GM19438 (cell line): Measurements from ENCODE around the gene DDX42.
"Not testable (repeated sequence)": the region's sequence is repeated elsewhere in the genome, so short reads cannot be mapped to it uniquely, and the experiment has no call there.

Source experiments
- ATAC-seq: cut with Tn5 transposase; IDR thresholded peaks from one replicate; pipeline ENCODE4 v1.9.1; 2021; ENCODE audit warnings: low read depth; ENCODE audit not compliant: unreplicated experiment

The DDX42 gene

DNA sequence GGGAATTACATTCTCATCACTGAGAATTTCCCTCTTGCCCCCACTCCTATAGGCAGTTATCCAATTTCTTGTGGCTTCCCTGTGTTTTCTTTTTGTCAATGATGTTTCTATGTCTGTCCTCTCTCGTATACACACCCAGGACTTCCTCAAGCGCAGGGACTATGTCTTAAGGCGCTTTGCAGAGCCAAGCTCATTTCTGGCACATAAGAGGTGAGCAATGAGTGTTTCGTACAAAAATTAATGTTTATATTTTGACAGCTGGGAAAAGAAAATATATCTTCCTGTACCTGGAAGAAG lies 947 bp downstream of the DDX42 start:
- ATAC-seq: no peak

DNA sequence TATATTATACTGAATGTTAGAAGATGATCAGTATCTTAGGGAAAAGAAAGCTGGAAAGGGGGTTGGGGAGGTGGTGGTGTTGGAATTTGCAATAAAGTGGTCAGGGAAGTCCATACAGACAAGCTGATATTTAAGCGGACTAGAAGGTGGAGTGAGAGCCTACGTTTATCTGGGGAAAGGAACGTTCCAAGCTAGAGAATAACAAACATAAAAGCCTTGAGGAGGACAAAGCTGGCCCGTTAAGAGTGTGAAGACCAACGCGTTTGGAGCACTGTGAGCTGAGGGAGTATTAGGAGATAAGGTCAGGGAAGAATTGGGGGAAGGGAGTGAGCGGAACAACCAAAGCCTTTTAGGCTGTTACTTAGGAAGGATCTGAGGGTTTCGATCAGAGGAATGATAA lies 1.4 kb downstream of the DDX42 start:
- no peak for ATAC-seq

DNA sequence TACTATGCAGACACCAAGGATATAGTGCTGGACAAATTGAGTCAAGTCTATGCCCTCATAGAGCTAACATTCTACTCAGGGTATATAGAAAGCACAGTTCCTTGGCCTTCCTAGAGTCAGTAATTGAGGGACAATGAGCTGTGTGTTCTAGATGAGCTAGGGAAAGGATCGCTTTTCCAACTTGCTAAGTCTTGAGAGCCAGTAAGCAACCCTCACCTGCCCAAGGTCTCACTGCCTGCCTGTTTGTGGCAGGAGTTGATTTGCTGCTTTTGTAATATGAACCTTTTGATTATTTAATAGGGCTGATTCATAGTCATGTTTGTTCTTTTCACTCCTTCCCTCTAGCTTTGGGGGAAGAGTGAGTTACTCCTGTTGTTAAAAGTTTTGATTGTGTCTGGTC lies 6.5 kb downstream of the DDX42 start:
- no peak for ATAC-seq

DNA sequence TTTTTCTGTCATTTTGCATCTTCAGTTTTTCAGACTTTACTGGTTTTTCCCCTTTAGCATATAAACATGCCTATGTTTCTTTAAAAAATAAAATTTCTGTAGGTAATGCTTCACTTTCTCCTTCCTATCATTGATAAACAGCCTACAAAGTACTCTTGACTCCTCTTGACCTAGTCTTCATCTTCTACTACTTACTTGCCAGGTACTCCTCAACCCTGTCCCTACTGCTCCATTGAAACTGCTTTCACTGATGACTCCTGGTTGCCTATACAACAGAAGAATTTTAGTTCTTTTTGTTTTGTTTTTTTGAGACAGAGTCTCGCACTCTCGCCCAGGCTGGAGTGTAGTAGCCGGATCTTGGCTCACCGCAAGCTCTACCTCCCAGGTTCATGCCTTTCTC lies 7.0 kb downstream of the DDX42 start:
- no peak for ATAC-seq

DNA sequence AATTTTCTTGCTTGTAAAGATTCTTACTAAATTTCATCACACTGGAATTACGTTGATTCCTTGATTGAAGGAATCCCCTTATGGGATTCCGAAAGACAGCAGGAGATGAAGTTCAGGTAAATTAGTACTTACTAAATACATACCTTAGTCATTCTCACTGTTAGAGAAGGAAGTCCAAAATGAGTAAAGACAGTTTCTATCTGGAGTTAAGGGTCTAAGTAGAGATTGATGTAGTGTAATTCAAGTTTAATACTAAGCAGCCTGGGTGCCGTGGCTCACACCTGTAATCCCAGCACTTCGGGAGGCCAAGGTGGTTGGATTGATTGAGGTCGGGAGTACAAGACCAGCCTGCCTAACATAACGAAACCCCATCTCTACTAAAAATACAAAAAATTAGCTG lies 9.6 kb downstream of the DDX42 start:
- no peak for ATAC-seq

DNA sequence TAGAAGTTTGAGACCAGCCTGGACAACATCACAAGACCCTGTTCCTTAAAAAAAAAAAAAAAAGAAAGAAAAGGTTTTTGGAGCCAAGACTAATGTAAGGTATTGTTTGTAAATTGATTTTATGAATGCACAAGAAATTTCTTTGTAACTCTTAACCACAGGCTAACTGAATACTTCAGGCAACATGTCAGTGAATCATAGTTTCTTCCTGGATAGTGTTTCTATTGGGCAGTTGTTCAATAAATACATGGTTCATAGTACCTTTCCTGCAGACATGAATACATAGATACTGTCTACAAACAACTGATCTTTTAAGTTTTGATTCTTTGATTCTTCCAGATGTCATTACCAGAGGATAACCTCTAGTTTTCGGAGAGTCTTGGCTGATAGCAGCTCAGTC lies 11.6 kb downstream of the DDX42 start:
- ATAC-seq: no peak

DNA sequence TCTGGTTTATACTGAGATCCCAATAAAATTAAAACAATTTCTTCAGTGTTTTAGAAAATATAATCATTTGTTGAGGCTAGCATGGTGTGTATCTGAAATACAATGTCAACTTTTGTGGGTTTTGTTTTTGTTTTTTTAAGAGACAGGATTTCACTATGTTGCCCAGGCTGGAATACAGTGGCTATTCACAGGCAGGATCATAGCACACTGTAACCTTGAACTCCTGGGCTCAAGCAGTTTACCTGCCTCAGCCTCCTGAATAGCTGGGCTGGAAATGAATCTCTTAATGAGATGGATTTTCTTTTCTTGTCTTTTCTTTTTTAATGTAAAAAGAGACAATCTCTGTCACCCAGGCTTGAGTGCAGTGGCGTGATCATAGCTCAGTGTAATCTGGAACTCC lies 12.1 kb downstream of the DDX42 start:
- no peak for ATAC-seq

DNA sequence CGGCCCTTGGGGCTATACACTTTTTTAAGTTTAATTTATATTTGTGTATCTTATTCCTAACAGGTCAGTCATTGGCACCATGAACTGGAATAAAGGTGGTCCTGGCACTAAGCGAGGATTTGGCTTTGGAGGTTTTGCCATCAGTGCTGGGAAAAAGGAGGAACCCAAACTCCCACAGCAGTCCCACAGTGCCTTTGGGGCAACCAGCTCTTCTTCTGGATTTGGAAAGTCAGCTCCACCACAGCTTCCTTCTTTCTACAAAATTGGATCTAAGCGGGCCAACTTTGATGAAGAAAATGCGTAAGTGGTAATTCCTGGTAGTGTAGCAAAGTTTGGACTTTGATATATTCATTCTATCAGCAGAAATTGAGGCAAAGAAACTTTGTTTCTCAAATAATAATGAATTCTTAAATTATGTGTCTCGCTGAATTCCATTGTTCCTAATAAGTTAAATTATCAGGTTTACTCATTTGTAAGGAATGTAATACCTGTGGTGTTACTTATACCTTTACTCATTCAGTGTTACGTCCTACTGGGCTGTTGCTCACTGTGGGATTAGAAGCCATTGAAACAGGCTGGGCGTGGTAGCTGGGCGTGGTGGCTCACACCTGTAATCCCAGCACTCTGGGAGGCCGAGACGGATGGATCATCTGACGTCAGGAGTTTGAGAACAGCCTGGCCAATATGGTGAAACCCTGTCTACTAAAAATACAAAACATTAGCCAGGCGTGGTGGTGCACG lies 13.2 kb downstream of the DDX42 start:
- no peak for ATAC-seq

DNA sequence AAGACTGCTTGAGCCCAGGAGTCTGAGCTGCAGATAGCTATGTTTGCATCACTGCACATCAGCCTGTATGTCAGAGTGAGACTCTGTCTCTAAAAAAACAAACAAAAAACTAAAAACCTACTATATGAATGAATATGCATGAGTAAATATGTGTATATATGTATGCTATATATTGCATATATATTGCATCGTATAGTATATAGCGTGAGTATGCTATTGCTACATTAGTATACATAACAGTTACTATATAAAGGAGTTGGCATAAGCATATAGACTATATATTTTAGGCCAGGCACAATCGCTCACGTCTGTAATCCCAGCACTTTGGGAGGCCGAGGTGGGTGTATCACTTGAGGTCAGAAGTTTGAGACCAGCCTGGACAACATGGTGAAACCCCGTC lies 16.1 kb downstream of the DDX42 start:
- ATAC-seq: no peak

DNA sequence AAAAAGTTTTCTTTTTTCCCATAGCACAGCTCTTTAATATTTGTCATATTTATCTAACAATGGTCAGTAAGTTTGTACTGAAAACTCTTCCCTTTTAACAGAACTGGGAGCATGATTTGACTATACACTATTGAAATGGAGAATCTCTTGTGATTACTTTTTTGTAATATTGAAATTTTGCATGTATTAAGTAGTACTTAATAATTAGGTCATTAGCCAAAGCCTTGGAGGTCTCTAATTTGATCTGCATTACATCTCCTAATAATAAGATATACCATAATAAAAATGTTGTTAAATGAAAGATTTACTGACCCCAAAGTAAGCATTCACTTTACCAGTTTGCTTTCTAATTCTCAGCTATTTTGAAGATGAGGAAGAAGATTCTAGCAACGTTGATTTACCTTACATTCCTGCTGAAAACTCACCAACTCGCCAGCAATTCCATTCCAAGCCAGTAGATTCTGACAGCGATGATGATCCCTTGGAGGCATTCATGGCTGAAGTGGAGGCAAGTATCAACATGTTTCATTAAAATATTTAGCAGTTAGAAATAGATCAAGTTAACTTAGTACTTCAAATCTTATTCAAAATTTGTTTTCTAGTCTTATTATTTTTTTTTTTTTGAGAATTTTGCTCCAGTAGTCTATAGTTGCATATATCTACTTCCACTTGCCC lies 18.2 kb downstream of the DDX42 start:
- no peak for ATAC-seq

DNA sequence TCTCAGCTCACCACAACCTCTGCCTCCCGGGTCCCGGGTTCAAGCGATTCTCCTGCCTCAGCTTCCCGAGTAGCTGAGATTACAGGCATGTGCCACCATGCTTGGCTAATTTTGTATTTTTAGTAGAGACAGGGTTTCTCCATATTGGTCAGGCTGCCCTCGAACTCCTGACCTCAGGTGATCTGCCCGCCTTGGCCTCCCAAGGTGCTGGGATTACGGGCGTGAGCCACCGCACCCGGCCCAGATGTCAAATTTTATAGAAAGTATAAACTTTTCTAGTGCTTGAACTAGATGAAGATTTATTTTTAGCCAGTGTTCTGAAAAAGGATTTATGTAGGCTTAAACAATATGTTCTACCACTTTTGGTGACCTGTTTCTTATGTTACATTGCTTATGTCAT lies 22.4 kb downstream of the DDX42 start:
- ATAC-seq: not testable (repeated sequence)

DNA sequence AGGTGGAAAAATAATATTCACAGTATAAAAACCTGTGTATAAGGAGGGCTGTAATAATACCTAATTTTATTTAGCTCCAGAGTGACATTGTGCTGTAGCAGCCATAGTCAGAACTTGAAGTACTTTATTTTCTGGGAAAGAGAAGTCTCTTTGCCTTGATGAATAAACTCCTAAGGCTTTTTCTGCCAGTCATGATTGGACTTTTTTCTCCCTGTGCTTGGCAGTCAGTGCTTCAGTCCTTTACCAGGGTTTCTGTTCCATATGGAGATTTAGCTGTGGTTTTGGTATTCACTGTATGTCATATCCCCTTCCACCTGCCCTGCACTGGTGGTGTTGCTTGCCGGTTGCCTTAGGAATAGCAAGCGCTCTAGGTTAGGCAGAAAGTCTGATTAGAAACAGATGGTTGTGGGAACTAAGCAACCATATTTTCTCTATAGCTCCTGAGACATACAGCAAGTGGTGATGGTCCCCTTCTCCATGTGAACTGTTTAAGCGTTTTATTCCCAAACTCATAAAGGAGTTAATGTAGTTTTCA lies 24.7 kb downstream of the DDX42 start:
- ATAC-seq: no peak

DNA sequence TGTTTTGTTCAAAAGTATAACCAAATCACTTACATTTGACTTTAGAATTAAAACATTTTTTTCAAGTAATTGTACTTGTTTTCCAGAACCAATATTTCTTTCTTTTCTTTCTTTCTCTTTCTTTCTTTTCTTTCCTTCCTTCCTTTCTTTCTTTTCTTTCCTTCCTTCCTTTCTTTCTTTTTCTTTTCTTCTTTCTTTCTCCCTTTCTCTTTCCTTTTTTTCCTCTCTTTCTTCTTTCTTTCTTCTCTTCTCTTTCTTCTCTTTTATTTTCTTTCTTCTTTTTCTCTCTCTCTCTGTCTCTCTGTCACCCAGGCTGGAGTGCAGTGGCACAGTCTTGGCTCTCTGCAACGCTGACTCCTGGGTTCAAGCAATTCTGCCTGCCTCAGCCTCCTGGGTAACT lies 26.8 kb downstream of the DDX42 start:
- ATAC-seq: no peak

DNA sequence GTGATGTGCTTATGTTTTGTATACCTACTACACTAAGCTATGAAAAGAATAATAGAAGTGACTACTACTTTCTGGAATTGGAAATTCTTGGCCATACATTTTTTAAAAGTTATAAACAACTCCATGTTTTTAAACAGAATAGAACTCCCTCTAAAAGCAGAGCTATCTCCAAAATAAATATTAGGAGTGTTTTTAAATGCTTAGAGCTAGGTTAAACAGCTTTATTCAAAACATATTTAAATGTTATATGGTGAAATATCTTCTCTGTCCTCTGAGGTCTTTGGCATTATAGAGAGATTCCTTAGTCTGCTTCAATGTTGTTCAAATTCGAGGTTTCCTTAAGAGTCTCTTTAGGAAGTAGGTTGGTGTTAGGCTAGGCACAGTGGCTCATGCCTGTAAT lies 30.4 kb downstream of the DDX42 start:
- no peak for ATAC-seq

DNA sequence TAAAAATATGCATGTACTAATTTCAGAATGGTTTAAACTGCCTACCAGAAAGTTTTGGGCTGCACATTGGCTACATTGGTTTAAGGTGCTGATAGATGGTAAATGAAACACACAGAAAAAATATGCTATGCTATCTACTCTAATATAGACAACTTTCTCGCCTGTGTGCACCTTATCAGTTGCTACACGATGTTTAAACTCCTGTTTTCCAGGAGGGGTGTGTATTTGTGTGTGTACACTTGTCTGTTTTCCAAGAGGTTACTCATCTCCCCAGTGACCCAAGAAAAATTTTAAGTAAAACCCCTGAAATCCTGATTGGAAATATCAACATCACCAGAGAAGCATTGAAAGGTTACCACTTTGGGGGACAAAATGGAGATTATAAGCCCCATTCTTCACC lies 31.6 kb downstream of the DDX42 start:
- ATAC-seq: no peak

DNA sequence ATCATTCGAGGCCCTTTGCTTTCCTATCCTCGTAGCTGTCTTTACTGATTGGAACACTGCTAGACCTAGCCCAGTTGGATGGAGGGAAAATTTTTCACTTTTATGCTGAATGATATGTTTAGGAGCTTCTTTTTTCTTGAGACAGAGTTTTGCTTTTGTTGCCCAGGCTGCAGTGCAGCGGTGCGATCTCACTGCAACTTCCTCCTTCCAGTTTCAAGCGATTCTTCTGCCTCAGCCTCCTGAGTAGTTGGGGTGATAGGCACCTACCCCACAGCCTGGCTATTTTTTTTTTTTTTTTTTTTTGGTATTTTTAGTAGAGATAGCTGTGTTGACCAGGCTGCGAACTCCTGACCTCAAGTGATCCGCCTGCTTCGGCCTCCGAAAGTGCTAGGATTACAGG lies 36.0 kb downstream of the DDX42 start:
- ATAC-seq: no peak

DNA sequence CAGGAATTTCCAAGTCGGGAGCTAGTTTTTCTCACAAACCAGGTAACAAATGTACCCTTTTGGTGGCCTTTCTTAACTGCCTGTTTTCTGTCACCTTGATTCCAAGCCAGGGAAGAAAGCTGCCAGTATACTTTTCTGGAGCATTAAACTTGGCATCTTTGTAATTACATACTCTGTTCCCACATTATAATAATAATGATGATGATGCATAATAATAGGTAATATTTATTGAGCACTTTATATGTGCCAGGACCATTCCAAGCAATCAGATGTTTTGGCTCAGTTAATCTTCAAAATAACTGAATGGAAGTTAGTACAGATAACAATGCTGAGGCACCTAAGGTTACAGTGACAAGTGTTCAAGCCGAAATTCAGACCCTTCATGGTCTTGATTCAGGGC lies 42.2 kb downstream of the DDX42 start:
- ATAC-seq: no peak

DNA sequence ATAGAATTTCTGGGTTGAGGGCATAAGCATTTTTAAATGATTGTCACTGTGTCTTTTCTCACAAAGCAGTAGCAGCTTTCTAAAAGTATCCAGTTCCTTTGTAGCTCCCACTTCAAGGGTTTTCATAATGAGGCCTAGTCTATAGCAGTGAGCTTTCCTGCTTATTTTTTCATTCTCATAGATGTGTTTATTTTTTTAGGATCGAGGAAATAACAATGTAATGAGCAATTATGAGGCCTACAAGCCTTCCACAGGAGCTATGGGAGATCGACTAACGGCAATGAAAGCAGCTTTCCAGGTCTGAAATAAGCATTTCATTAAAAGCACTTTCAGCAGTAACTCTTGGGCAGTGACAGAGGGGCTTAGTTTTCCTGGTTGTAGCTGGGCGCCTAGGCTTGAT lies 42.7 kb downstream of the DDX42 start:
- ATAC-seq: no peak

DNA sequence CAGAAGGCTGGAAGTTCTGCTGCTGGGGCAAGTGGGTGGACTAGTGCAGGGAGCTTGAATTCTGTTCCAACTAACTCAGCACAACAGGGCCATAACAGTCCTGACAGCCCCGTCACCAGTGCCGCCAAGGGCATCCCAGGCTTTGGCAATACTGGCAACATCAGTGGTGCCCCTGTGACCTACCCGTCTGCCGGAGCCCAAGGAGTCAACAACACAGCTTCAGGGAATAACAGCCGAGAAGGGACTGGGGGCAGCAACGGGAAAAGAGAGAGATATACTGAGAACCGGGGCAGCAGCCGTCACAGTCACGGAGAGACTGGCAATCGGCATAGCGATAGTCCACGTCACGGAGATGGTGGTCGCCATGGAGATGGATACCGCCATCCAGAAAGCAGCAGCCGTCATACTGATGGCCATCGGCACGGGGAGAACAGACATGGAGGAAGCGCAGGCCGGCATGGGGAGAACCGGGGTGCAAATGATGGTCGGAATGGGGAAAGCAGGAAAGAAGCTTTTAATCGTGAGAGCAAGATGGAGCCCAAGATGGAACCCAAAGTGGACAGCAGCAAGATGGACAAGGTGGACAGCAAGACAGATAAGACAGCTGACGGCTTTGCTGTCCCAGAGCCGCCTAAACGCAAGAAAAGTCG lies 43.9 kb downstream of the DDX42 start:
- ATAC-seq: no peak

DNA sequence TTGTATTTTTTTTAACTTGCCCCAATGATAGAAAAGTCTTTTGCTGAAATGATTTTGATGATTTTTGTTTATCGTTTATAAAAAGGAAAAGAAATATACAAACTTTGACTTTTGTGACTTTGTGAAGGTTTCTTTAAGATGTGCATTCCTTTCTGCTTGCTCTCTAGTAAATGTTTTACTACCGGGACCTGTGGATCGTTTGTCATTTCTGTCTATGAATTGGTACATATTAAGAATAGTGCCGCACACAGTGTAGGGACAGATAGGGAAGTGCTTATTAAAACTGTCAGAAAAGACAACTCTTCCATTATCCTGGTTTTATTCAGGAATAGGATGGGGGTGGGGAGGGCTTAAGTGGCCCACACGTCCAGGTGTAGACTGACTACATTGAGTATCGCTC lies 45.2 kb downstream of the DDX42 start:
- ATAC-seq: no peak

DNA sequence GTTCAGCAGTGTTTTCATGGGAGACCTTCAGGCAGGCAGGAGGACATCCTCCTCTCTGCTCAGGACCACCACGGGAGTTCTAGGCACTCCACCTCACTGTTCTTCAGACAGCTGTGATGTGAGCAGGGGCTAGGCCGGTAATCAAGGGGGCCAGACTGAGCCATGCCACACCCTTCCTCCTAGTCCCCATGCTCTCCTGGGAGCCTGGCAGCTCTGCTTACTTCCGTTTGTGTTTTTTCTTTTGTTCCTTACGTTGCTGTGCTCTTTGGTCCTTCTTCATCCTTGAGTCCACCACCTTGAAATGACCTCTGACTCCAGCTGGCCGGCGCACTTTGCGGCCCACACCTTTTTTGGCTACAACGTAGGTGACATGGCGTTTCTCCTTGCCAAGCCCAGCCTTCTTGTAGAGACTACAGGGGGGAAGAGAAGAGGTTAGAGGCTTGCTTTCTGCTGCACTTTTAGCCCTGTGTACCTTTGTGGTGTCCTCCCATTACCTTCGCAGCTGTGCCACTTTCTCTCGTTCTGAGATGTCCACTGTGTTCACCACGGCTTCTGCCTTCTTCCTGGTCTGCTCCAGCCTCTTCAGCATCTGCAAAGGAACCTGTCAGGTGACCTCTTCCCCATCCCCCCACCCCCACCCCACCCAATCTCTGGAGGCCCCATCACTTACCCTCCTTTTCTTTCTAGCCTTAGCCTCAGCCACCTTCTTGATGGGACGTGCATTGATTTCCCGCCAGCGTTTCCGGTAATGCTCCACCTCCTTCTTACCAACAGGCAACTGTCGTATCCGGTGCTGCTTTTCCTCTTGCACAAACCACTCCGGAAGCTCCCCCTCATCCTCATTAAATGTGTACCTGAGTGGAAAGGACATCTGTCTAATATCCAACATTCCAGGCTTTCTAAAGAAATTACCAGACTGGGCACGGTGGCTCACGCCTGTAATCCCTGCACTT lies 45.9 kb downstream of the DDX42 start:
- ATAC-seq: no peak
